Ovary (tissue), 9 donors: Measurements from ENCODE around the gene TAS2R31. TPM values are rescaled to one million over a fixed set of nuclear protein-coding genes. Genes with fewer than 3 reads are reported as not detected.

Experiments used
- DNase-seq, 5 donors: peaks; one replicate each; pipeline ENCODE4 v3.0.0-alpha.2; 2019 to 2020
- H3K27ac ChIP-seq, 2 donors: fragments of 200-600 bp; one replicate each; pipeline versions ENCODE4 v1.5.1 to v1.8.0; 2019 to 2022
- H3K27me3 ChIP-seq: fragments of 200-600 bp; one replicate; pipeline ENCODE4 v1.8.0; 2022
- H3K36me3 ChIP-seq: fragments of 200-600 bp; sonication (generic); one replicate; pipeline ENCODE4 v1.5.1; 2019
- H3K4me1 ChIP-seq: one replicate; pipeline ENCODE4 v1.8.1; 2013; ENCODE audit warnings: mild to moderate bottlenecking, moderate library complexity; ENCODE audit not compliant: insufficient read depth
- H3K4me3 ChIP-seq: fragments of 200-600 bp; sonication (generic); one replicate; pipeline ENCODE4 v1.5.1; 2017
- H3K9me3 ChIP-seq, 2 donors: fragments of 200-600 bp in 1 of 2; sonication (generic) in 1 of 2; one replicate each; pipeline versions ENCODE4 v1.5.1 to v1.8.1; 2013 to 2019; ENCODE audit warnings: mild to moderate bottlenecking in 1 of 2, moderate library complexity in 1 of 2
- EP300 ChIP-seq: sonication (generic); formaldehyde crosslinking; IDR thresholded peaks from one replicate; pipeline ENCODE4 v1.6.1; 2017; ENCODE audit warnings: antibody characterized with exemption
- POLR2A ChIP-seq: fragments of 450-650 bp; IDR thresholded peaks from one replicate; pipeline ENCODE4 v1.6.1; 2017; ENCODE audit warnings: antibody characterized with exemption, mild to moderate bottlenecking, moderate library complexity
- WGBS, 3 donors: extraction: QIAGEN DNeasy Blood & Tissue Kit in 1 of 3; methylation state at CpG; one replicate each; pipeline versions ENCODE4 v1.1.5 to v1.1.7; 2013 to 2017; 5-methylcytosine and 5-hydroxymethylcytosine counted together
- intact Hi-C, 4 donors: fragments of 100-400 bp; cut with DNase I; formaldehyde crosslinking; loops; one replicate each; pipeline versions ENCODE4 v1.11.0 to v1.15.1; 2022 to 2023
- polyA plus RNA-seq, 2 donors: library from polyadenylated mRNA; stranded (reverse); fragments of 200-250 nt in 1 of 2; fragments of 350-450 nt in 1 of 2; fragmentation: Illumina TruSeq in 1 of 2; extraction: RNeasy Lipid Tissue Mini Kit (QIAGEN cat#74804) in 1 of 2; gene quantifications; one replicate each; pipeline ENCODE4 v1.2.3, GENCODE V29; 2013 to 2014
- total RNA-seq, 7 donors: library from RNA; depleted of rRNA in 2 of 7; stranded (reverse); fragments of >200 nt in 2 of 7; fragmentation: NEBNext Ultra II Directional in 3 of 7; extraction: Animal tissue kit (Norgen Biotek cat#: 25700) in 3 of 7; gene quantifications; one replicate each; pipeline versions ENCODE4 v1.1.0 to v1.2.4, GENCODE V29; 2016 to 2023
- TF ChIP-seq, protein P1 (sequence below), 3 donors: fragments of 450-650 bp in 2 of 3; fragments of 200-600 bp in 1 of 3; IDR thresholded peaks; one replicate each; pipeline versions ENCODE4 v1.5.1 to v1.8.0; 2016 to 2022; ENCODE audit warnings: antibody characterized with exemption in 3 of 3, mild to moderate bottlenecking in 1 of 3
- donor health status: DM: no; HTN: no; CAD: no; lungs with moderate emphysema.
- donor health status: DM: no; HTN: no; CAD: no.
- donor health status: Bipolar disorder and iron deficiency.
- donor health status: DM: yes; HTN: yes; CAD: no.
- donor health status: DM: no; HTN: no; CAD: no.
- donor health status: DM: yes; HTN: yes; CAD: no.

The TAS2R31 gene
- total and polyA plus RNA-seq, 9 donors: 0.18 to 8.6 (median 3.8) TPM

DNA sequence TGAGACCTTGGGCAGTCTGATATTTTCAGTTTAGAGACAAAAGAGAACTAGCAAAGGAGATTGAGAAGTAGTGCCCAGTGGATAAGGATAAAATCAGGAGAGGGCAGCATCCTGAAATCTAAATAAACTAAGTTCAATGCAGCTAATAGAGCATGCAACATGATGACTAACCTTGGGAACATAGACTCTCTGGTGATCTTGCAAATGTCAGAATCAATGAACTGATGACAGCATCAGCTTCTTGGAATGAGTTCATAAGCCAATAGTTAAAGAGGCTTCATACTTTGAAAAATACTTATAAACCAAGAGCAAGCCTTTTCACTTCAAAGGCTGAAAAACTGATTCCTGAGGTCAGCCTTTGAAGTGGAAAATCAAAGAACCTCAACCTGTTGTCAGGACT, 17.0 kb downstream of the TAS2R31 start:
- Histone ChIP-seq H3K9me3 (no peaks in the 10 kb centered on the region), H3K36me3 (no peaks in the 10 kb centered on the region), H3K27ac (no peak overlapping the region), H3K4me1 (no peaks in the 10 kb centered on the region), H3K4me3 (no peak overlapping the region), H3K27me3 (no peaks in the 10 kb centered on the region)
- TF ChIP-seq EP300 (no peak), POLR2A (no peak)
- TF ChIP-seq, protein P1, sequence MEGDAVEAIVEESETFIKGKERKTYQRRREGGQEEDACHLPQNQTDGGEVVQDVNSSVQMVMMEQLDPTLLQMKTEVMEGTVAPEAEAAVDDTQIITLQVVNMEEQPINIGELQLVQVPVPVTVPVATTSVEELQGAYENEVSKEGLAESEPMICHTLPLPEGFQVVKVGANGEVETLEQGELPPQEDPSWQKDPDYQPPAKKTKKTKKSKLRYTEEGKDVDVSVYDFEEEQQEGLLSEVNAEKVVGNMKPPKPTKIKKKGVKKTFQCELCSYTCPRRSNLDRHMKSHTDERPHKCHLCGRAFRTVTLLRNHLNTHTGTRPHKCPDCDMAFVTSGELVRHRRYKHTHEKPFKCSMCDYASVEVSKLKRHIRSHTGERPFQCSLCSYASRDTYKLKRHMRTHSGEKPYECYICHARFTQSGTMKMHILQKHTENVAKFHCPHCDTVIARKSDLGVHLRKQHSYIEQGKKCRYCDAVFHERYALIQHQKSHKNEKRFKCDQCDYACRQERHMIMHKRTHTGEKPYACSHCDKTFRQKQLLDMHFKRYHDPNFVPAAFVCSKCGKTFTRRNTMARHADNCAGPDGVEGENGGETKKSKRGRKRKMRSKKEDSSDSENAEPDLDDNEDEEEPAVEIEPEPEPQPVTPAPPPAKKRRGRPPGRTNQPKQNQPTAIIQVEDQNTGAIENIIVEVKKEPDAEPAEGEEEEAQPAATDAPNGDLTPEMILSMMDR (IDR thresholded peaks at IDR 0.05): no peak
- intact Hi-C loops: no loop called here
- DNase-seq: no peak

DNA sequence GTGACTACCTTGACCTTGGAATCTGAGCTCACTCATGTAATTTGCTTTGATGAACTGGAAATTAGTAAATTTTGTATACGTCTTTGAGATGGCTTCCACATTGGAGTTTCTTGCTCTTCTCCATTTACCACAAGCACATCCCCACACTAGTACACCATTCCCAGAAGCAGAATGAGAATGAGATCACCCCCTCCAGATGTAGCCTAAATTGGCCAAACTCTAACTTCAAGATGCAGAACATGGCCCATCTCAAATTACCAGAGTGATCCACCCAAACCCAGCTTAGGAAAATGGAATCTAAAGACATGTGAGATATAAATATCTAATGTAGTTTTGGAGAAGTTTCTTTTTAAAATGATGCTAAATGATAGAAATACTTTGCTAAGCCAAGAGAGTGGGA, 23.6 kb downstream of the TAS2R31 start:
- DNase-seq: no peak
- H3K4me3 ChIP-seq: no peak overlapping the region
- intact Hi-C loops: no loop called here
- no peak for TF ChIP-seq EP300
- no peak for TF ChIP-seq POLR2A
- TF ChIP-seq, protein P1 (IDR thresholded peaks at IDR 0.05): no peak
- no peaks in the 10 kb centered on the region for H3K27me3 ChIP-seq
- H3K27ac ChIP-seq: no peak overlapping the region
- no peaks in the 10 kb centered on the region for H3K36me3 ChIP-seq
- 94 to 96% (median 95%) methylated on average over 1 of the region's 1 CpG for WGBS, 3 donors
- no peaks in the 10 kb centered on the region for H3K9me3 ChIP-seq
- H3K4me1 ChIP-seq: no peaks in the 10 kb centered on the region

DNA sequence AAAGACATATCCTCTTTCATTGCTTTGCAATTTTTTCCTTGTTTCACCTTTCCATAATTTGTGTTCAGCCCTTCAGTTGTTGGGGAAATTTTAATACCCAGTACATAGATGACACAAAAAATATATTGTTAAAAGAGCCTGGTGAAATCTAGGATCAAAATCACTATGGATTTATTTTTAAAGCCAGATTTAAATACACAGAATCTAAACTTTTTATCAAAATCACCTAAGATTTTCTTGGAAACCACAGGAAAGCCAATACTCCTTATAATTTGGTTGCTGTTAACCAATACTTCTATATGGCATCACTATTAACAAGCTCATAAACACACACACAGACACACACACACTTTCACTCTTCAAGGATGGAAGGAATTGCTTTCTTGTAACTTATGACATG, 33.0 kb downstream of the TAS2R31 start, which contains the start of gene TAS2R20:
Gene TAS2R20 (minus strand): TSS at position 101 of the 400 bp plus-strand sequence. CDS start 429 bp downstream, outside the sequence.
- Histone ChIP-seq H3K4me1 (no peaks in the 10 kb centered on the region), H3K27me3 (no peaks in the 10 kb centered on the region), H3K9me3 (no peaks in the 10 kb centered on the region), H3K4me3 (no peak within 1 kb of the TSS), H3K27ac (no peak within 1 kb of the TSS), H3K36me3 (no peaks in the 10 kb centered on the region)
- intact Hi-C loops: no loop called here
- DNase-seq: no peak
- TF ChIP-seq EP300 (no peak), POLR2A (no peak)
- TF ChIP-seq, protein P1 (IDR thresholded peaks at IDR 0.05): no peak

DNA sequence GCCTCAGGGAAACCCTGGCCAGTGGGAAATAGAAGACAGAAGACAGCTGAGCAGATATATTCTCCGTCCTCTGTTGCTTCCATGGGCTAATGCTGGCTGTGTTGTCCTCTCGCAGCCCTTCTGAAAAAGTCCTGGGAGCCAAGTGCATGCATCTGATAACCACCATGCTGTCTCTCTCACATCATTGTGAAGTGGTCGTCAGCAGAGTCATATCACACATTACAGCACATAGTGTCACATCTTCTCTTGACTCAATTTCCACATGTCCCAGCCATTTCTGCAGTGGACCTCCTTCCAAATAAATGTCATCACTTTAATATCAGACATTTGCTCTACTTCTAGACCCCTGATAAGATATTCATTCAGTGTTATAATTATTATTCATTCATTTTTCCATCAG, 36.9 kb downstream of the TAS2R31 start:
- TF ChIP-seq POLR2A (no peak), EP300 (no peak)
- TF ChIP-seq, protein P1 (IDR thresholded peaks at IDR 0.05): no peak
- WGBS, 3 donors: 95 to 97% (median 96%) methylated on average over 3 of the region's 3 CpGs
- Histone ChIP-seq H3K27me3 (no peaks in the 10 kb centered on the region), H3K4me1 (no peaks in the 10 kb centered on the region), H3K27ac (no peak overlapping the region), H3K4me3 (no peak overlapping the region), H3K9me3 (no peaks in the 10 kb centered on the region), H3K36me3 (no peaks in the 10 kb centered on the region)
- DNase-seq: no peak
- intact Hi-C loops: no loop called here

DNA sequence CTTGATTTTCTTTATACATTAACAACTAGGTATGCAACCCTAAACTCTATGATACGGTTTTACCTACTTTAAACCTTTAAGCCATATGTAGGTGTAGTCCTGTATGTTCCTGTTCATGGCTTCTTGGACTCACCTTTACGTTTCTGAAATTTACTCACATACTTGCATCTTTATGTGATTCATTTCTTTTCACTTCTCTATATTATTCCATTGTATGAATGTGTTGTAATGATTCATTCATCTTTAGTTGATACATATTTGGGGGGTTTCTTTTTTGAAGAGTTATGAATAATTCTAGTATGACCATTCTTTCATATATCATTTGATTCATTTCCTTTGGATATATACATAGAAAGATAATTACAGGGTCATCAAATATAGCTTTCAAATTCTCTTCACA, 42.1 kb downstream of the TAS2R31 start:
- intact Hi-C loops: no loop called here
- 89 to 96% (median 94%) methylated on average over 2 of the region's 2 CpGs for WGBS, 3 donors

More for the DNA sequence above, 42.1 kb downstream of the TAS2R31 start:
- Histone ChIP-seq H3K36me3 (no peaks in the 10 kb centered on the region), H3K27ac (no peak overlapping the region), H3K4me3 (no peak overlapping the region), H3K4me1 (no peaks in the 10 kb centered on the region), H3K27me3 (no peaks in the 10 kb centered on the region), H3K9me3 (no peaks in the 10 kb centered on the region)
- DNase-seq: no peak
- TF ChIP-seq POLR2A: no peak
- no peak for TF ChIP-seq EP300
- TF ChIP-seq, protein P1 (IDR thresholded peaks at IDR 0.05): no peak
